Activated CD8-positive, alpha-beta memory T cell treated with anti-CD3 and anti-CD28 coated beads, Interleukin-2, amount 50 U/mL, for 4 hours (primary cell): ENCODE measurements around the gene ZDHHC16.

ENCODE experiments used
- DNase-seq: peaks from one replicate; pipeline ENCODE4 v3.0.0-alpha.2; 2020

Gene ZDHHC16

DNA sequence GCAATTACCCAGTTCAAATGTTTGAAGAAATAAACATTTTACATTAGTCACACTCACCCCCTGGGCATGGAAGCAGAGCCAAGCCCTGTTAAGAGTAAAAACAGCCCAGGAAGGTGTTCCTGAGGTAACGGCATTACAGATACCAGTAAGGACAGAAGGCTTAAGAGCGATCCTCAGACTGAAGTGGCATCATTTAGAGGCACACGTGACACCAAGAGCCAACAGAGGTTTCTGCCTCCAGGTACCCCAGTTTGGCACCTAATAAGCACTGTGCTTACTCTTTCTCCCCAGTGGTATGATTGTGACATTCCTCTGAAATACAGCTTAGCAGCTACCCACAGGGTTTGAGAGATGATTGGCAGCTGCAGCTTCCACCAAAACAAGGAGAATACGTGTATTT is 35.1 kb downstream of the ZDHHC16 start:
- DNase-seq = no peak

DNA sequence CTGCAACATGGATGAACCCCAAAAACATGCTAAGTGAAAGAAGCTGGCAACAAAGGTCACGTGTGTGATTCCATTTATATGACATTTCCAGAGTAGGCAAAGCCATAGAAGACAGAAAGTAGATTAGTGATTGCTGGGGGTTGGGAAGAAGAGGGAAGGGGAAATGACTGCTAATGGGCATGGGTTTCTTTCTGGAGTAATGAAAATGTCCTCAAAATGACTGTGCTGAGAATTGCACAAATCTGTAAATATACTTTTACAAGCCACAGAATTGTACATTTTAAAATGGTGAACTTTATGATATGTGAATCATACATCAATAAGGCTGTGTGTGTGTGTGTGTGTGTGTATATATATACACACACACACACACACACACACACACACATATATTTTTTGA is 36.4 kb downstream of the ZDHHC16 start:
- no peak for DNase-seq

DNA sequence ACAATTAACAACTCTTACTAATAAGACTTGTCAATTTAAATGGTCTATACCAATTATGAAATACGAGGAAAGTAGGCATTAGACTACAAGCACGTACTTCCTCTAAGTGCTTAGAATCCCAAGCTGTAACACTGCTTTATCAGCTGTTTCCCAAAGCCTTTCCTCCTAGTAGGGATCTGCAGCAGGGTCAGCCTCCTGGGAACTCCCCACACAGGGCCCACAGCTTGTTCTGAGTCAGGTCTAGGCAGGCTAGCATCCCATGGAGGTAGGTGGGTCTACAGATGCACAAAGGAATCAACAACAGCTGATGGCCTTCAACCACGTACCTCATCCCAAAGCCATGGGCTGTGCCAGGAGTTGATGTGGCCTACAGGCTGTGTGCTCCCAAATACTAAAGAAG is 37.5 kb downstream of the ZDHHC16 start:
- DNase-seq = no peak

DNA sequence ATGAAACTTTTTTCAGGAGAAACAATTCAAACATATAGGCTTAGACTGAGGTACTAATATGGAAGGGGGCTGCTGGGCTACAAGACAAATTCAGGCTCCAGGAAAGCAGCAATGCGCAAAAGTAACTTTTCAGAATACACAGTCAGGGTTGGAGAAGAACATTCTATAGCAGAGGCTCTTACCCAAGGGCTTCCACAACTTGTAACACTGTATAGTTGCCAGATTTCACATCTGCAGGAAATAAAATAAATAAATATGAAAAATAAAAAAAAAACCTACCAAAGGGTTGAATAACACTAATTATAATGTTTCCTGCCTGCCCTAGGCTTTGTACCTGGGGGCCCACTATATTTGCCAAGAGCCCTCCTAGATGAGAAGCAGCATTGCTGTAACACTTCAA is 37.9 kb downstream of the ZDHHC16 start:
- DNase-seq = no peak

DNA sequence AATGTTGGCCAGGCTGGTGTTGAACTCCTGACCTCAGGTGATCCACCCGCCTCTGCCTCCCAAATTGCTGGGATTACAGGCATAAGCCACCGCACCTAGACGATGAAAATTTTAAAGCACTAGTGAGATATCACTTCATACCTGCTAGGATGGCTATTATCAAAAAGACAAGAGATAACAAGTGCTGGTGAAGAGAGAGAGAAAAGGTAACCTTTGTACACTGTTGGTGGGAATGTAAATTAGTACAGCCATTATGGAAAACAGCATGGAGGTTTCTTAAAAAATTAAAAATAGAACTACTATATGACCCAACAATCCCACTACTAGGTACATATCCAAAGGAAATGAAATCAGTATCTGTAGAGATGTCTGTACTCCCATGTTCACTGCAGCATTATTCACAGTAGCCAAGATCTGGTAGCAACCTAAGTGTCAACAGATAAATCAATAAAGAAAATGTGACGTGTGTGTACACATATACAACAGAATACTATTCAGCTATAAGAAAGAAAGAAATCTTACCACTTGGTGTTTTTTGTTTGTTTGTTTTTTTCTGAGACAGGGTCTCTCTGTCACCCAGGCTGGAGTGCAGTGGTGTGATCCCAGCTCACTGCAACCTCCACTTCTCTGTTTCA is 39.8 kb downstream of the ZDHHC16 start:
- no peak for DNase-seq

DNA sequence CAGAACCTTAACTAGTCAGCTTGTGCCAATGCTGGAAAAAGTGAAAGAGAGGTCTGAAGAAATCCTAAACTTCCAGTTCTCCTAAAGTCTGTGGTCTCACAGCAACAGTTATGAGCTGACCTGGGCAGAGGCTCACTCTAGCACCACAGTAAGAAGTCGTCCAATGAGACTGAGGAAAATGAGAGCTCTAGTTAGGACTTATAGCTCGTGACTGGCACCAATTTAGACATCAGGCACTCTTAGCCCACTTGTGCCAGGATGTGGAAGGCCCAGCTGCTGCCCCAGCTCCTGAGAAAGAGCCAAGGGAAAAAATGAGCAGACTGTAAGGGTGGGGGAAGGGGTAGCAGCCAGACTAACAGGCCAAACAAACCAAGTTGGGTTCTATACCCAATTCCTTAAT is 44.6 kb downstream of the ZDHHC16 start:
- no peak for DNase-seq

DNA sequence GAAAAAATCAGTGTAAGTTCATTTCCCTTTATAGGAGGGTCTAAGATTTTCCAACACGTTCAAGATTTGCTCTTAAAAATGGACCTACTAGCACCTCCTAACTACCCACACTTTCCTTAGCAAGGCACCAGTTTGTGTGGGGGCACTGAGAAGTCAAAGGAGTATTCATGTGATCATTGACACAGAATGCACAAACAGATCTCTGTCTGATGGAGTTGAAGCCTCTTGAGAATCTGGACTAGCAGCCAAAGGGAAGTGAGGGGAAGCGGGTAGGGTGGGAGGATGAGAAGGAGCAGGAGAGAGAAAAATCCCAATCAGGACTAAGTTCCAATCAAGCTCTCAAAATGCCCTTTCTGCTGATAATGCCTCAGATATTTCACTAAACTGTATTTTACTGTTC is 48.2 kb downstream of the ZDHHC16 start:
- DNase-seq = no peak

DNA sequence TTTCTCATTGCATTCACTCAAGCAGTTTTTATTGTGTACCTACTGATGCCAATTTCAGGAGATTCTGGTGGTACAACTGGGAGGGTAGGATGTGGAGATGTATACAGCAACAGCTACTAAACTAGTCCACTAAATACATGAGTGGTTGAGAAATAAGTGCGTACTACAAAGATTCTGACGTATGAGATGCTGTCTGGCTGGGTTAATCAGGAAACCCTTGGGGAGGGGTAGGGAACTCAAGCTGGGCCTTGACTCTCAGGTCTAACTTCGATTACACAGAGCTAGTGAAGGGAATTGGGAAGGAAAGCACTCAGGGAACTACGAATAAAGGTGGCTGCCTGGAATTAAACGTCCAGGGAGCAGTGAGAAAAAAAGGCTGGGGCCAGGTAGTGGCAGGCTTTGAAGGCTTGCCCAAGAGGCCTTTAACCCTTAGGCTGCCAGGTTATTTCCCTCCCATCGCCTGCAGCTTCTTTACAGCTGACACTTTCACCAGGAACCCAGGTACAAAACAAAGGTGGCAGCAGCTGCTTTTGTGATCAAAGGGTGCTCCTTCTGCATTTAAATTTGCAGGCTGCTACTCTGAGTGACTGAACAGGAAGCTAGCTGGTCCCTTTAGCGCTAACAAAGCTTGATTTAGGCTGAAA is 49.0 kb downstream of the ZDHHC16 start:
- DNase-seq = no peak

DNA sequence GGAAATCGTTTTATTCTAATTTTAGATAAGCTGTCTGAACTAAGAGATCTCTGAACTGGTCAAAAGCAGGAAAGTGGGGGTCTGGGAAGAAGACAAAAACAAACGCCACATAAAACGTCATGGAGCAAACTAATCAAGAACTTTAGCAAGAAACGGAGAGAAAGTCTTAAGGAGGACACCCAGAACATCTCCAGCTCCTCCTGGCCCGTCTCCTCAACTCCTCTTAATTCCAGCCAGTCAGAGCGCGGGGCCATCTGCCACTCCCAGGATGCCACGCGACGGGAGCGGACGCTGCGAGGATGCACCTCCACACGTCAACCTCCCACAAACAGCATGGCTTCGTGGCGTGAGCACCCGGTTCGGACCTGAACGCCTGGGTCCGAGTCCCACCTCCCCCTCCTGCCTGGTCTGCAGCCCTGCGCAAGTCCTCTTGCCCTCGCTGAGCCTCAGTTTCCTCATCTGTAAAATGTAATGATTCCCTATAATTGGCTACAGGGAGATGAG is 51.6 kb downstream of the ZDHHC16 start:
- peak; percentile 61 for DNase-seq

DNA sequence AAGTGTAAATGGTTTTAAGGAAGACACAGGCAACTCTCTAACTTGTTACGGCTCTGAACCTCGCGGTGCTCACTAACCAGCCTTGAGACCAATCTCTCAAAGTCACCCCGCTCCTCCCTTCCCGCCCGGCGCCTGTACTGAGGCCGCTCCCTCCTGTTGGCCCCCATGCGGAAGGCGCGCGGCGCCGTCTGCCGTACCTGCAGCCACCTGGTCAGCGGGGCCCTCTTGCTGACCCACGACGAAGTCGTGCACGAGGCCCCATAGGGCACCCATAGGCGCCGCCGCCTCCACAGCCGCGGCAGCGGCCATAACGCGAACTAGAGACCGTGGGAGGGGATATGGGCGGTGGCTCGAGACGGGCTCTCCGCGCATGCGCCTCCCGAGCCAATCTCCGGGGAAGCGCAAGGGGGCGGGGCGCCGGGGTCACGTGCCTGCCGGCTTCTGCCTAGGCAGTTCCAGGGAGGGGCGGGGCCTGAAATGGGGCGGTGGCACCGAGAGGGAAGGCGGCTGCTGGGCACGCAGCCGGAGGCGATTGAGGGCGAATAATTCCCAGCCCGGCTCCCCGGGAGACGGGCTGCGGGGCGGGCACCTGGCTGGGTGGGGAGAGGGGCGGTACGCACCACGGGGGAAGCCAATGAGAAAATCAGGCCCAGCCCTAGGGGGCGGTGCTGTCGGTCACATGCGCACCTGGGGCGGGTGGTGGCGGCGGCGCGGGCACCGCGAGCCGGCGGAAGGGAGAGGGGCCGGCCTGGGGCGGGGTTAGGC is 52.3 kb downstream of the ZDHHC16 start, which contains the start of gene MMS19:
Gene MMS19, minus strand, starts transcription at position 347 of the 765 bp plus-strand sequence. Its CDS starts 38 bp downstream, at position 309.
- peak; percentile 99 for DNase-seq

DNA sequence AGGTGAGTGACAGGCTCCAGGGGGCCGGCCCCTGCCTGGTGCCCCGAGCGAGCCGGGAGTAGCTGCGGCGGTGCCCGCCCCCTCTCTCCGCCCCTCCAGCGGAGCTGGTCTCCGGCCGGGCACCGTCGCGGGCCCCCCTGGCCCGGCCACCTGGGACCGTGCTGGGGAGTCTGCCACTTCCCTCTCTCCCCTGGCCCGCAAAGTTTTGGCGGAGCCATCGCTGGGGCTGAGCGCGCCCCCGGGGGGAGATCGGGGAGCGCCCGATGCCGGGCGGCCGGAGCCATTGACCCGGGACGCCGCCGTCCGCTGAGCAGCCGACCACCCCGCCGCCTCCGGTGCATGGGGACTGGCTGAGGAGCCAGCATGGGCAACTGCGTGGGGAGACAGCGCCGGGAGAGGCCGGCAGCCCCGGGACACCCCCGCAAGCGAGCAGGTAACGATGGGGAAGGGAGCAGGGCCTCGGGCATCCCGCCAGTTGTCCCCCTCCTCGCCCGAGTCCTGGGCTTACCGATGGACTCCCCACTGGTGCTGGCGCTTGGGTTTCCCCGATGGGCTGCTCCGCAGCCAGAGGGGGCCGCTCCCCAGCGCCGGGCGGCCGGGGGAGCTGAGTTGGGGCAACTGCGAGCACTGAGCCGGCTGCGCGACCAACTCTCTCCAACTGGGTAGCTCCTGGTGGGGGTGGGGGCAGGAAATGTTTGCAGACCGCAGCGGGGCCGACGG is 53.0 kb downstream of the ZDHHC16 start, which contains the start of gene UBTD1:
Gene UBTD1, plus strand, starts transcription at position 84 of the 720 bp plus-strand sequence. Its CDS starts 280 bp downstream, at position 364.
- DNase-seq = peak; percentile 39

DNA sequence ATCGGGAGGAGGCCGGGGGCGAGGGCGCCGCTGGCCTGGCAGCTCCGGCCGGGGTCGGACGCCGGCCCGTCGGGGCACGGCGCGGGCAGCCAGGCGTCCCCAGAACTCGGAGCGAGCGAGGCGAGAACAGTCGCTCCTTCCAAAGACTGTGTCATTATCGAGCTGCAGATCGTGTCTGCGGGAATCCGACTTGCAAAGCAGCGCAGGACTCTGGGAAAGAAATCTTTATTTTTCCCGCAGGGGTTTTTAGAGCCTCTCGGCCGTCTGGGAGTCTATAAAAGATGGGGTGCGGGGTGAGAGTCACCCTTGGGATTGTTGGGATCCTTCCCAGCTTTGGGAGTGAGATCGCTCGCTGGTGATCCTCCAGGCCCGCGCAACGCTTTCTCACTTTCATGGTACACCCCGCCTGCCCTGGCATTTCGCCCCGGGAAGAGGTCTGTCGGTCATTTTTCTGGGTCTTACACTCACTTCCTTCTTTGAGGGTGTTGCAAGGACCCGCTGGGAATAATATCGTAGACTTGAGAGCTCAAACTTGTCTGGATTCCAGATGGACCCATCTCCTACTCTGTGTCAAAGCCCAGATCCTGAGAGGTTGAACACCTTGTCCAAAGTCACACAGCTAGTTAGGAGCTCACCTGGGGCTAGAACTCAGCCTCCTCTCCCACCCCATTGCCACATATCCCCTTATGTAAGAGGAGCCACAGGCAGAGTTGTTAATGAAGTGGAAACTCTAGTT is 53.8 kb downstream of the ZDHHC16 start:
- no peak for DNase-seq

DNA sequence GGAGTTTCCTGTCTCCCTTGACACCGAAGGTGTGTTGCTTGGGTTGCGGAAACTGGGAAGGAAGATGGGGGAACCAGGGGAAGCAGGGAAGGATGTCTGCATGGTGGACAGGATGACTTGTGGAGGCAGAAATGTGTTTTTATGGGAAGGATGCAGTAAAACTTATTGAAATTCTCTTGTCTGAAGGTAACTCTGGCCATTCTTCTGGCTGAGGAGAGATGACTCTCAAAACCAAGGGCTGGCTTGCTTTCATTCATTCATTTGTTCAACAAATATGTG is 54.3 kb downstream of the ZDHHC16 start:
- no peak for DNase-seq

DNA sequence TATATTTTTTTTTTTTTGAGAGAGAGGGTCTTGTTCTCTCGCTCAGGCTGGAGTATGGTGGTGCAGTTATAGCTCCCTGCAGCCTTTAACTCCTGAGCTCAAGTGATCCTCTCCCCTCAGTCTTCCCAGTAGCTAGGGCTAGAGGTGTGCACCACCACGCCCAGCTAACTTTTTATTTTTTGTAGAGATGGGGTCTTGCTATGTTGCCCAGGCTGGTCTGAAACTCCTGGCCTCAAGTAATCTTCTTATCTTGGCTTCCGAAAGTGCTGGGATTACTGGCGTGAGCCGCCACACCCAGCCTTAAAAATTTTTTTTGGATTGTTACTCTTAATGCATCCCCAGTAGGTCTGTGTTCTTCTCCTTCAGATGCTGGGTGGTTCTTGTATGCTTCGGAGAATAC is 56.9 kb downstream of the ZDHHC16 start:
- DNase-seq = no peak

DNA sequence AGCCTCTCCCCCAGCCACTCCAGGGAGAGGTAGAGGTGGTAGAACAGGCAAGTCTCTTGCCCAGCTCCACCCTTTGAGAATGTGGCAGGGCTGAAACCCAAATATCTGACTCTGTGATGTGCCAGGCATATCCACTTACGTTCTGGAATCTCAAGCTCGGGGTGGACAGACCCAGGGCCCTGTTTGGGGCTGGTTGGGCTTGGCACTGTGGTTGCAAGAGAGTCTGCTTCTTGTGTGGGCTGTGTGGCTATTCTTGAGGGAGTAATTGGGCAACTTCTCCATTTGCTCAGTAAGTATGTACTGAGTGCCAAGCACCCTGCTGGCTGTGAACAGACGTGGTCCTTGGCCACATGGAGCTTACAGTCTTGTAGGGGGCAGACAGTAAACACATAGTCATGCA is 57.4 kb downstream of the ZDHHC16 start:
- no peak for DNase-seq

DNA sequence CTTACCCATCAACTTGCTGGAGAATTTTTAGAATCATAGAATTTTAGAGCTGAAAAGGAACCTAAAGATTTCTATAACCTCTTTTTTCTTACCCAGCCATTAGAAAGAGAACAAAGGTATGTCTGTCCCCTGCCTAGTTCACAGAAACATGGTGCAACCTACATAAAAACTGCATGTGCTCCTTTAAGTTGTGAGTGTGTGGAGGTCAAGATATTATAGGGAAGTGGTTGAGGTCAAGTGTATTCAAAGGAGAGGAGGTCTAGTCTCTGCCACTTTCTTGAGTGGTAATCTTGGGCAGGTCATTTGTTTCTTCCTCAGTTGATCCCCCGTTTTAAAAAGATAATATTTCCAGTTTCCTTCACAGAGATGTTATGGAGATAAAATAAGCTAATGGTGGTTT is 59.2 kb downstream of the ZDHHC16 start:
- no peak for DNase-seq

DNA sequence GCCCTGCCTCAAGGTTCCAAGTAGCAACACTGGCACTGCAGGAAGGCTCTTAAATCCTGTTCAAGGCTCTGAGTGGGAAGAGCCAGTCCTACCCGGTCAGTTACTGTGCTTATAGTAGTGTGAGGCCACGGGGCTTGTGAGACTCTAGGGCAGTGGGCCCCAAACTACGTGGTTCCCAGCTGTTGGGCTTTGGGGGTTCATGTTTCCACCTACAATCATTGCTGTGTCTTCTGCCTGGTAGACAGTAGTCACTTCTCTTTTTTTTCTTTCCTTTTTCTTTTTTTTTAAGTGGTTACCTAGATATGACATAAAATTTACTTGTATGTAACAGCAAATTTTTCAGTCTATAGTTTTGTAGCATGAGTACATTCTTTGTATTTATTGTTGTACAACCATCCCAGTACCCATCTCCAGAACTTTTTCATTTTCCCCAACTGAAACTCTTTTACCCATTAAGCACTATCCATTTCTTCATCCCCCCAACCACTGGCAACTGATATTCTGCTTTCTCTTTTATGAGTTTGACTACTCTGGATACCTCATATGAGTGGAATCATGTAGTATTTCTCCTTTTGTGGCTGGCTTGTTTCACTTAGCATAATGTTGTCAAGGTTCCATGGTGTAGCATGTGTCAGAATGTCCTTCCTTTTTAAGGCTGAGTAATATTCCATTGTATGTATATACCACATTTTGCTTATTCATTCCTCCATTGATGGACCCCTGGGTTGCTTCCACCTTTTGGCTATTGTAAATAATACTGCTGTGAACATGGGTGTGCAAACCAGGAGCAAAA is 60.4 kb downstream of the ZDHHC16 start:
- DNase-seq = no peak
